ENCODE results near the gene KRT26. TPM values are rescaled to one million over a fixed set of nuclear protein-coding genes. Genes with fewer than 3 reads are reported as not detected.

KRT26 gene
- total RNA-seq, 1 experiment from 2014 or later: not detected

DNA sequence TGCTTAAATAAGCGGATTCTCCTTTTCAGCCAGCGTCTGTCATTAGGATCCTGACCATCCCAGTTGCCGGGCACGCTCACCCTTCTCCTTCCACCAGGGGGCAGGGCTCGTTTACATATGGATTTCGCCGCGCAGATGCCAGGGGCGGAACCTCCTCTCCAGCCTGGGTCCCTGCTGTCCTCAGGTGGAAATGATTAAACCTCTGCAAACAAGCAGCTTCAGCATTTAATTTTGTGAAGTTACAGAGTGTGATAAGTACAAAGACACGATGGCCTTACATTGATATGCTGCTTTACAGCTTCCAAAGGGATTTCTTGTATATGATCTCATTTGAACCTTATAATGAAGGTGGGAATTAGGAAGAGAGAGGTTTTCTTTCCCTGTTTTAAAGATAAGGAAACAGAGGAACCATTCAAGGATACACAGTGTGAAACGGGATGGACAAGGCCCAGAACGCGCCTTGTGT lies 31.6 kb upstream of the KRT26 start:
- Mint-ChIP-seq H3K27ac (no peak overlapping the region), H3K4me3 (no peak overlapping the region), H3K4me1 (peaks cover 0 to 2% of the 10 kb centered on the region in 2 experiments; a peak in 1 of 4 replicates), H3K27me3 (ENCODE audit: low read depth) (peaks cover 51% of the 10 kb centered on the region), H3K36me3 (ENCODE audit: insufficient read depth in 1 of 3, low read depth in 3 of 3) (no peaks in the 10 kb centered on the region), H3K9me3 (peaks cover 0 to 4% of the 10 kb centered on the region in 2 experiments; a peak in 2 of 5 replicates)
- Histone ChIP-seq H3K27me3 (ENCODE audit: insufficient read depth, low read length) (no peaks in the 10 kb centered on the region), H2BK120ac (ENCODE audit: low read depth, low read length, poor library complexity, severe bottlenecking) (no peak overlapping the region), H2BK5ac (ENCODE audit: insufficient read length, low read length) (no peak overlapping the region), H3K23ac (ENCODE audit: insufficient read length, low read depth, low read length) (no peak overlapping the region), H2AFZ (ENCODE audit: low read length) (no peak overlapping the region), H3K23me2 (ENCODE audit: insufficient read length, low read depth, low read length, poor library complexity, severe bottlenecking) (no peaks in the 10 kb centered on the region), H4K5ac (ENCODE audit: insufficient read length, low read depth, low read length) (no peak overlapping the region), H2BK15ac (ENCODE audit: low read depth, low read length) (no peak overlapping the region), H3K4me2 (ENCODE audit: insufficient read depth, insufficient read length, low read length) (no peak overlapping the region), H3K14ac (ENCODE audit: insufficient read depth, low read length) (no peak overlapping the region), H3K9me3 (ENCODE audit: control insufficient read depth, low read depth, low read length) (no peaks in the 10 kb centered on the region), H3T11ph (ENCODE audit: low read length) (no peak overlapping the region), H3K79me2 (ENCODE audit: insufficient read depth, low read length) (no peaks in the 10 kb centered on the region), H3K9ac (ENCODE audit: extremely low read depth, insufficient read length, low read length) (no peak overlapping the region), H3K4ac (ENCODE audit: low read depth, low read length) (no peak overlapping the region), H2BK12ac (ENCODE audit: insufficient read length, low read depth, low read length) (no peak overlapping the region), H3K56ac (ENCODE audit: insufficient read length, low read depth, low read length) (no peak overlapping the region), H4K20me1 (ENCODE audit: control insufficient read depth, insufficient read depth, insufficient read length) (no peaks in the 10 kb centered on the region), H3K4me1 (ENCODE audit: insufficient read depth, low read length) (no peaks in the 10 kb centered on the region), H4K91ac (ENCODE audit: insufficient read length, low read depth, low read length) (no peak overlapping the region), H2AK5ac (ENCODE audit: insufficient read length, low read length) (no peak overlapping the region), H3K79me1 (ENCODE audit: insufficient read depth, low read depth, low read length, poor library complexity, severe bottlenecking) (no peaks in the 10 kb centered on the region), H3K18ac (ENCODE audit: insufficient read length, low read depth, low read length) (no peak overlapping the region), H4K8ac (replicated peaks; ENCODE audit: insufficient read length, low read depth, low read length) (no peak overlapping the region), H3K27ac (ENCODE audit: insufficient read length, low read depth, low read length) (no peak overlapping the region), H2BK20ac (ENCODE audit: low read depth, low read length, poor library complexity, severe bottlenecking) (no peak overlapping the region)
- TF ChIP-seq, protein P1, sequence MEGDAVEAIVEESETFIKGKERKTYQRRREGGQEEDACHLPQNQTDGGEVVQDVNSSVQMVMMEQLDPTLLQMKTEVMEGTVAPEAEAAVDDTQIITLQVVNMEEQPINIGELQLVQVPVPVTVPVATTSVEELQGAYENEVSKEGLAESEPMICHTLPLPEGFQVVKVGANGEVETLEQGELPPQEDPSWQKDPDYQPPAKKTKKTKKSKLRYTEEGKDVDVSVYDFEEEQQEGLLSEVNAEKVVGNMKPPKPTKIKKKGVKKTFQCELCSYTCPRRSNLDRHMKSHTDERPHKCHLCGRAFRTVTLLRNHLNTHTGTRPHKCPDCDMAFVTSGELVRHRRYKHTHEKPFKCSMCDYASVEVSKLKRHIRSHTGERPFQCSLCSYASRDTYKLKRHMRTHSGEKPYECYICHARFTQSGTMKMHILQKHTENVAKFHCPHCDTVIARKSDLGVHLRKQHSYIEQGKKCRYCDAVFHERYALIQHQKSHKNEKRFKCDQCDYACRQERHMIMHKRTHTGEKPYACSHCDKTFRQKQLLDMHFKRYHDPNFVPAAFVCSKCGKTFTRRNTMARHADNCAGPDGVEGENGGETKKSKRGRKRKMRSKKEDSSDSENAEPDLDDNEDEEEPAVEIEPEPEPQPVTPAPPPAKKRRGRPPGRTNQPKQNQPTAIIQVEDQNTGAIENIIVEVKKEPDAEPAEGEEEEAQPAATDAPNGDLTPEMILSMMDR (conservative IDR thresholded peaks at IDR 0.05): peak; percentile 92
- DNase-seq: peak; percentile 85
- no CpG with 5 or more reads among the region's 13 CpGs for WGBS (ENCODE audit: extremely low coverage, insufficient read length, low lambda C conversion rate)
